Osteoblast (primary cell): ENCODE results near the gene GNG13. TPM values are rescaled to one million over a fixed set of nuclear protein-coding genes. Genes with fewer than 3 reads are reported as not detected.

Experiments used
- DNase-seq: peaks from one replicate; pipeline ENCODE4 v3.0.0; 2011; ENCODE audit warnings: low spot score, mixed read lengths; ENCODE audit not compliant: insufficient read length; ENCODE audit errors: missing footprints
- H2AFZ ChIP-seq: 2 replicates; pipeline ENCODE4 v1.6.0; 2011; ENCODE audit warnings: mild to moderate bottlenecking, low read length
- H3K27ac ChIP-seq: 2 replicates; pipeline ENCODE4 v1.5.1; 2011; ENCODE audit warnings: mild to moderate bottlenecking, low read depth, low read length, moderate library complexity
- H3K27me3 ChIP-seq: 2 replicates; pipeline ENCODE4 v1.6.0; 2012; ENCODE audit warnings: mild to moderate bottlenecking, control low read depth, inconsistent platforms, low read length, moderate library complexity; ENCODE audit not compliant: insufficient read depth
- H3K36me3 ChIP-seq: 2 replicates; pipeline ENCODE4 v1.5.1; 2011; ENCODE audit warnings: mild to moderate bottlenecking, low read length, control low read depth, moderate library complexity; ENCODE audit not compliant: insufficient read depth
- H3K4me1 ChIP-seq: 2 replicates; pipeline ENCODE4 v1.5.1; 2011; ENCODE audit warnings: mild to moderate bottlenecking, low read length, control low read depth, moderate library complexity; ENCODE audit not compliant: insufficient read depth
- H3K4me2 ChIP-seq: 2 replicates; pipeline ENCODE4 v1.6.0; 2011; ENCODE audit warnings: mild to moderate bottlenecking, low read length; ENCODE audit not compliant: insufficient read depth
- H3K4me3 ChIP-seq: fragments of 200-600 bp; sonication (generic); 3 replicates; pipeline ENCODE4 v1.5.1; 2012; ENCODE audit warnings: mild to moderate bottlenecking, low read length, inconsistent platforms; ENCODE audit not compliant: insufficient read depth
- H3K79me2 ChIP-seq: 2 replicates; pipeline ENCODE4 v1.6.0; 2012; ENCODE audit warnings: mild to moderate bottlenecking, low read length, control low read depth, inconsistent platforms; ENCODE audit not compliant: insufficient read depth
- H3K9me3 ChIP-seq: 2 replicates; pipeline ENCODE4 v1.5.1; 2011; ENCODE audit warnings: low read depth, low read length, control low read depth
- H4K20me1 ChIP-seq: 2 replicates; pipeline ENCODE4 v1.6.0; 2012; ENCODE audit warnings: mild to moderate bottlenecking, low read length, control low read depth; ENCODE audit not compliant: insufficient read depth
- total RNA-seq: library from RNA; depleted of rRNA; stranded (reverse); fragments of >200 nt; gene quantifications from 2 replicates; pipeline ENCODE4 v1.2.3, GENCODE V29; 2012
- TF ChIP-seq, protein P1 (sequence below): IDR thresholded peaks from 2 replicates; pipeline ENCODE4 v1.5.1; 2011; ENCODE audit warnings: mild to moderate bottlenecking, low read depth, low read length, moderate library complexity; ENCODE audit errors: extremely low read depth

The GNG13 gene
- total RNA-seq, 1 donor = not detected

- no peaks in the 10 kb centered on the region for H4K20me1 ChIP-seq
- no peak overlapping the region for H3K27ac ChIP-seq
- H3K27me3 ChIP-seq = no peaks in the 10 kb centered on the region
- H3K79me2 ChIP-seq = no peaks in the 10 kb centered on the region
- no peaks in the 10 kb centered on the region for H3K9me3 ChIP-seq
- no peak overlapping the region for H3K4me3 ChIP-seq
- H3K4me1 ChIP-seq = no peaks in the 10 kb centered on the region
- TF ChIP-seq, protein P1, sequence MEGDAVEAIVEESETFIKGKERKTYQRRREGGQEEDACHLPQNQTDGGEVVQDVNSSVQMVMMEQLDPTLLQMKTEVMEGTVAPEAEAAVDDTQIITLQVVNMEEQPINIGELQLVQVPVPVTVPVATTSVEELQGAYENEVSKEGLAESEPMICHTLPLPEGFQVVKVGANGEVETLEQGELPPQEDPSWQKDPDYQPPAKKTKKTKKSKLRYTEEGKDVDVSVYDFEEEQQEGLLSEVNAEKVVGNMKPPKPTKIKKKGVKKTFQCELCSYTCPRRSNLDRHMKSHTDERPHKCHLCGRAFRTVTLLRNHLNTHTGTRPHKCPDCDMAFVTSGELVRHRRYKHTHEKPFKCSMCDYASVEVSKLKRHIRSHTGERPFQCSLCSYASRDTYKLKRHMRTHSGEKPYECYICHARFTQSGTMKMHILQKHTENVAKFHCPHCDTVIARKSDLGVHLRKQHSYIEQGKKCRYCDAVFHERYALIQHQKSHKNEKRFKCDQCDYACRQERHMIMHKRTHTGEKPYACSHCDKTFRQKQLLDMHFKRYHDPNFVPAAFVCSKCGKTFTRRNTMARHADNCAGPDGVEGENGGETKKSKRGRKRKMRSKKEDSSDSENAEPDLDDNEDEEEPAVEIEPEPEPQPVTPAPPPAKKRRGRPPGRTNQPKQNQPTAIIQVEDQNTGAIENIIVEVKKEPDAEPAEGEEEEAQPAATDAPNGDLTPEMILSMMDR = no peak
- no peak overlapping the region for H2AFZ ChIP-seq
- H3K4me2 ChIP-seq = no peak overlapping the region
- DNase-seq = no peak
- no peaks in the 10 kb centered on the region for H3K36me3 ChIP-seq
These were observed 26.2 kb downstream of the GNG13 start for GRCh38 chr16:774086-775001.

- Histone ChIP-seq H3K27me3 (no peaks in the 10 kb centered on the region), H3K27ac (no peak overlapping the region), H3K4me2 (no peak overlapping the region), H4K20me1 (no peaks in the 10 kb centered on the region), H3K36me3 (no peaks in the 10 kb centered on the region), H3K79me2 (no peaks in the 10 kb centered on the region), H3K9me3 (no peaks in the 10 kb centered on the region), H3K4me3 (no peak overlapping the region), H2AFZ (no peak overlapping the region), H3K4me1 (no peaks in the 10 kb centered on the region)
- TF ChIP-seq, protein P1 = no peak
- DNase-seq = no peak
These were observed 27.6 kb downstream of the GNG13 start for GRCh38 chr16:772959-773358.

DNA sequence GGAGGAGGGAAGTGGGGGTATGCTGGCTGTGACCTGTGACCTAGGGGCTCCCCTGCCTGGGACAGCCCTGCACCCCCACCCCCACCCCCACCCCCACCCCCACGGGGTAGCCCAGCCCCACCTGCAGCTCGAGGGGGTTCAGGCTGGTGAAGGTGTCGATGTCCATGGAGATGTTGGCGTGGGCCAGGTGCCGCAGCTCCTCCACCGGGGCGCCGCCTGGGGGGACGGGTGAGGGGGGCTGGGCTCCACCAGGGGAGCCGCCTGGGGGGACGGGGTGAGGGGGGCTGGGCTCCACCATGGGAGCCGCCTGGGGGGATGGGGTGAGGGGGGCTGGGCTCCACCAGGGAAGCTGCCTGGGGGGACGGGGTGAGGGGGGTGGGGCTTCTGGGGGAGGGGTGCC lies 30.1 kb downstream of the GNG13 start:
- TF ChIP-seq, protein P1 = no peak
- Histone ChIP-seq H3K27ac (no peak overlapping the region), H3K4me2 (no peak overlapping the region), H3K9me3 (no peaks in the 10 kb centered on the region), H3K27me3 (no peaks in the 10 kb centered on the region), H3K4me1 (no peaks in the 10 kb centered on the region), H2AFZ (no peak overlapping the region), H3K4me3 (no peak overlapping the region), H3K36me3 (no peaks in the 10 kb centered on the region), H3K79me2 (no peaks in the 10 kb centered on the region), H4K20me1 (no peaks in the 10 kb centered on the region)
- no peak for DNase-seq

- Histone ChIP-seq H3K4me2 (no peak overlapping the region), H3K36me3 (no peaks in the 10 kb centered on the region), H3K4me1 (no peaks in the 10 kb centered on the region), H4K20me1 (no peaks in the 10 kb centered on the region), H3K4me3 (no peak overlapping the region), H2AFZ (no peak overlapping the region), H3K27me3 (no peaks in the 10 kb centered on the region), H3K9me3 (no peaks in the 10 kb centered on the region), H3K27ac (no peak overlapping the region), H3K79me2 (no peaks in the 10 kb centered on the region)
- TF ChIP-seq, protein P1 = no peak
- DNase-seq = no peak
These were observed 30.6 kb downstream of the GNG13 start for GRCh38 chr16:769934-770333.
